H1 (cell line): ENCODE measurements around the gene DCAF4. TPM values are rescaled to one million over a fixed set of nuclear protein-coding genes. Genes with fewer than 3 reads are reported as not detected.

Source experiments
- CTCF ChIA-PET: fragments of 300-600 bp; sonication (Branson Sonifier 250); formaldehyde crosslinking; loops from one replicate; lab custom pipeline; 2021; ENCODE audit not compliant: partially characterized antibody; lab: Charles Lee
- POLR2A ChIA-PET: fragments of 300-600 bp; sonication (Branson Sonifier 250); formaldehyde crosslinking; loops from one replicate; lab custom pipeline; 2021; ENCODE audit warnings: inconsistent platforms; ENCODE audit not compliant: partially characterized antibody; lab: Charles Lee
- DNase-seq, 2 experiments: peaks; one replicate each; pipeline versions ENCODE4 v3.0.0 to v3.0.0-alpha.2; 2010 to 2022; ENCODE audit warnings: low spot score in 2 of 2, low read depth in 1 of 2, mixed read lengths in 1 of 2
- FAIRE-seq: peaks from 2 replicates; lab custom pipeline; 2011; peaks lifted over from hg19 to GRCh38; lab: Jason Lieb, UNC
- H2AFZ ChIP-seq: 2 replicates; pipeline ENCODE4 v1.8.1; 2012; ENCODE audit warnings: low read length, inconsistent platforms
- H2AK5ac ChIP-seq: 2 replicates; pipeline ENCODE4 v1.6.1; 2013; ENCODE audit warnings: low read depth, low read length
- H2BK120ac ChIP-seq: replicated peaks from 2 replicates; pipeline ENCODE3; 2013; ENCODE audit warnings: low read depth, low read length, inconsistent platforms
- H2BK12ac ChIP-seq: 2 replicates; pipeline ENCODE4 v1.6.1; 2013; ENCODE audit warnings: low read depth, low read length
- H2BK15ac ChIP-seq: 2 replicates; pipeline ENCODE4 v1.6.1; 2013; ENCODE audit warnings: low read length
- H2BK20ac ChIP-seq: 2 replicates; pipeline ENCODE4 v1.6.1; 2013; ENCODE audit warnings: low read length
- H2BK5ac ChIP-seq: 2 replicates; pipeline ENCODE4 v1.6.1; 2013; ENCODE audit warnings: low read depth, low read length
- H3K14ac ChIP-seq: 2 replicates; pipeline ENCODE4 v1.6.1; 2013; ENCODE audit warnings: inconsistent platforms; ENCODE audit not compliant: insufficient read length
- H3K18ac ChIP-seq: 2 replicates; pipeline ENCODE4 v1.6.1; 2013; ENCODE audit warnings: low read length; ENCODE audit errors: extremely low read depth
- H3K23ac ChIP-seq: 2 replicates; pipeline ENCODE4 v1.6.1; 2013; ENCODE audit warnings: inconsistent platforms; ENCODE audit not compliant: insufficient read length
- H3K23me2 ChIP-seq: 2 replicates; pipeline ENCODE4 v1.6.1; 2013; ENCODE audit warnings: low read depth, low read length
- H3K27ac ChIP-seq: 2 replicates; pipeline ENCODE4 v1.6.1; 2011; ENCODE audit warnings: low read depth, low read length, inconsistent platforms
- H3K27me3 ChIP-seq, 4 experiments: replicated peaks in 1 of 4; 1 replicate in 1 of 4; 2 replicates in 3 of 4; pipeline versions ENCODE4 v1.6.1 to v1.8.1; 2011 to 2013; ENCODE audit warnings: low read length in 3 of 4, mild to moderate bottlenecking in 3 of 4, inconsistent platforms in 2 of 4, mixed read lengths in 2 of 4, moderate library complexity in 1 of 4; ENCODE audit not compliant: control insufficient read depth in 3 of 4, insufficient read depth in 3 of 4; ENCODE audit errors: extremely low read depth in 1 of 4
- H3K36me3 ChIP-seq, 4 experiments: 2 replicates each; pipeline versions ENCODE4 v1.6.1 to v1.8.1; 2011 to 2013; ENCODE audit warnings: mild to moderate bottlenecking in 4 of 4, low read length in 3 of 4, moderate library complexity in 2 of 4, control low read depth in 1 of 4, inconsistent platforms in 1 of 4; ENCODE audit not compliant: insufficient read depth in 4 of 4, control insufficient read depth in 2 of 4
- H3K4ac ChIP-seq: replicated peaks from 2 replicates; pipeline ENCODE3; 2013; ENCODE audit warnings: low read length, low read depth, mixed read lengths, inconsistent platforms; ENCODE audit not compliant: insufficient read length
- H3K4me1 ChIP-seq, 4 experiments: replicated peaks in 1 of 4; 1 replicate in 1 of 4; 2 replicates in 3 of 4; pipeline versions ENCODE4 v1.6.1 to v1.8.1; 2011 to 2013; ENCODE audit warnings: low read length in 3 of 4, inconsistent platforms in 2 of 4, mixed read lengths in 1 of 4; ENCODE audit not compliant: insufficient read depth in 4 of 4, control insufficient read depth in 3 of 4
- H3K4me2 ChIP-seq, 2 experiments: 2 replicates each; pipeline versions ENCODE4 v1.6.1 to v1.8.1; 2011 to 2013; ENCODE audit warnings: low read depth in 2 of 2, low read length in 2 of 2, control low read depth in 1 of 2, inconsistent platforms in 1 of 2, mild to moderate bottlenecking in 1 of 2; ENCODE audit not compliant: insufficient read depth in 1 of 2
- H3K4me3 ChIP-seq, 4 experiments: fragments of 200-600, 300-600 bp in 1 of 4; sonication (generic), shearing (Covaris generic), sonication (Bioruptor Twin) in 1 of 4; 2 replicates each; pipeline versions ENCODE4 v1.5.1 to v1.8.1; 2011 to 2016; ENCODE audit warnings: low read length in 4 of 4, low read depth in 3 of 4, control low read depth in 2 of 4, inconsistent platforms in 2 of 4, mild to moderate bottlenecking in 2 of 4, mixed read lengths in 1 of 4, moderate library complexity in 1 of 4; ENCODE audit not compliant: insufficient read depth in 2 of 4; ENCODE audit errors: extremely low read depth in 1 of 4
- H3K56ac ChIP-seq: replicated peaks from 2 replicates; pipeline ENCODE3; 2013; ENCODE audit warnings: low read depth, mild to moderate bottlenecking, mixed read lengths, low read length, inconsistent platforms; ENCODE audit not compliant: insufficient read length
- H3K79me1 ChIP-seq: 2 replicates; pipeline ENCODE4 v1.6.1; 2013; ENCODE audit warnings: low read depth, low read length, control low read depth
- H3K79me2 ChIP-seq, 2 experiments: 2 replicates each; pipeline versions ENCODE4 v1.6.1 to v1.8.1; 2012 to 2013; ENCODE audit warnings: low read length in 2 of 2, mild to moderate bottlenecking in 2 of 2, inconsistent platforms in 1 of 2; ENCODE audit not compliant: insufficient read depth in 2 of 2, control insufficient read depth in 1 of 2
- H3K9ac ChIP-seq, 4 experiments: replicated peaks in 1 of 4; 1 replicate in 1 of 4; 2 replicates in 3 of 4; pipeline versions ENCODE4 v1.6.1 to v1.8.1; 2011 to 2013; ENCODE audit warnings: low read depth in 3 of 4, low read length in 3 of 4, control low read depth in 2 of 4, mild to moderate bottlenecking in 2 of 4, moderate library complexity in 2 of 4, inconsistent platforms in 1 of 4; ENCODE audit errors: extremely low read depth in 1 of 4
- H3K9me3 ChIP-seq, 2 experiments: 2 replicates each; pipeline versions ENCODE4 v1.6.1 to v1.8.1; 2012 to 2013; ENCODE audit warnings: mild to moderate bottlenecking in 2 of 2, moderate library complexity in 2 of 2, control low read depth in 1 of 2, inconsistent platforms in 1 of 2, low read depth in 1 of 2, low read length in 1 of 2, mixed read lengths in 1 of 2; ENCODE audit not compliant: insufficient read depth in 2 of 2
- H4K20me1 ChIP-seq, 2 experiments: replicated peaks in 1 of 2; 2 replicates each; pipeline versions ENCODE3 to v1.8.1; 2011 to 2013; ENCODE audit warnings: inconsistent platforms in 2 of 2, low read length in 2 of 2, mild to moderate bottlenecking in 1 of 2; ENCODE audit not compliant: insufficient read depth in 2 of 2, control insufficient read depth in 1 of 2
- H4K5ac ChIP-seq: 2 replicates; pipeline ENCODE4 v1.6.1; 2013; ENCODE audit warnings: low read length, low read depth, mixed read lengths, inconsistent platforms; ENCODE audit not compliant: insufficient read length
- H4K8ac ChIP-seq: 2 replicates; pipeline ENCODE4 v1.8.0; 2013; ENCODE audit warnings: mild to moderate bottlenecking, moderate library complexity, low read length, inconsistent platforms; ENCODE audit not compliant: insufficient read depth; ENCODE audit errors: extremely low read depth
- H4K91ac ChIP-seq: replicated peaks from 2 replicates; pipeline ENCODE3; 2013; ENCODE audit warnings: low read length, mixed read lengths, inconsistent platforms; ENCODE audit not compliant: insufficient read length
- BRCA1 ChIP-seq: IDR thresholded peaks from 2 replicates; pipeline ENCODE4 v1.6.1; 2012; ENCODE audit warnings: low read depth, low read length, improper control_type of control experiment
- CEBPB ChIP-seq: IDR thresholded peaks from 2 replicates; pipeline ENCODE4 v1.6.1; 2012; ENCODE audit warnings: low read depth, low read length
- CHD2 ChIP-seq: IDR thresholded peaks from 2 replicates; pipeline ENCODE4 v1.6.1; 2012; ENCODE audit warnings: low read length, improper control_type of control experiment
- CREB1 ChIP-seq: IDR thresholded peaks from 2 replicates; pipeline ENCODE4 v1.6.1; 2012; ENCODE audit warnings: inconsistent platforms
- EGR1 ChIP-seq: IDR thresholded peaks from 2 replicates; pipeline ENCODE4 v1.6.1; 2011; ENCODE audit warnings: low read depth, low read length, borderline replicate concordance
- HDAC2 ChIP-seq, 2 experiments: fragments of 300-600 bp in 1 of 2; sonication (generic) in 1 of 2; IDR thresholded peaks; 2 replicates each; pipeline ENCODE4 v1.6.1; 2011 to 2012; ENCODE audit warnings: low read depth in 2 of 2, low read length in 2 of 2, mild to moderate bottlenecking in 2 of 2, moderate library complexity in 2 of 2, borderline replicate concordance in 1 of 2, inconsistent platforms in 1 of 2
- JUN ChIP-seq: IDR thresholded peaks from 2 replicates; pipeline ENCODE4 v1.6.1; 2011; ENCODE audit warnings: low read depth, mild to moderate bottlenecking, improper control_type of control experiment, low read length
- MAFK ChIP-seq: IDR thresholded peaks from 2 replicates; pipeline ENCODE4 v1.6.1; 2012; ENCODE audit warnings: low read depth, mild to moderate bottlenecking, improper control_type of control experiment, low read length
- NRF1 ChIP-seq: IDR thresholded peaks from 2 replicates; pipeline ENCODE4 v1.6.1; 2011; ENCODE audit warnings: mild to moderate bottlenecking, low read depth, low read length, improper control_type of control experiment
- POLR2A ChIP-seq, 2 experiments: IDR thresholded peaks; 1 replicate in 1 of 2; 2 replicates in 1 of 2; pipeline ENCODE4 v1.6.1; 2011; ENCODE audit warnings: low read depth in 2 of 2, low read length in 2 of 2, mild to moderate bottlenecking in 2 of 2; ENCODE audit errors: control extremely low read depth in 1 of 2
- RNF2 ChIP-seq: fragments of 200-900, 300-1000 bp; sonication (generic); IDR thresholded peaks from 2 replicates; pipeline ENCODE4 v1.7.1; 2016; ENCODE audit warnings: borderline replicate concordance, low read depth, mild to moderate bottlenecking, antibody characterized with exemption, low read length; ENCODE audit not compliant: poor library complexity, severe bottlenecking; ENCODE audit errors: missing control alignments
- SIN3A ChIP-seq, 2 experiments: IDR thresholded peaks in 1 of 2; conservative IDR thresholded peaks in 1 of 2; 2 replicates each; pipeline ENCODE4 v1.6.1; 2011 to 2012; ENCODE audit warnings: low read length in 2 of 2, improper control_type of control experiment in 1 of 2, low read depth in 1 of 2, mild to moderate bottlenecking in 1 of 2
- TAF1 ChIP-seq: IDR thresholded peaks from 2 replicates; pipeline ENCODE4 v1.6.1; 2011; ENCODE audit warnings: mild to moderate bottlenecking, low read depth, low read length
- WGBS, 2 experiments: shearing (Covaris generic) in 1 of 2; methylation state at CpG; one replicate each; pipeline versions ENCODE4 v1.1.6 to v1.1.7; 2013 to 2015; ENCODE audit warnings: low lambda C conversion rate in 2 of 2, mixed read lengths in 2 of 2, inconsistent platforms in 1 of 2, low coverage in 1 of 2, missing lambda C conversion rate in 1 of 2; ENCODE audit not compliant: insufficient replicate concordance in 2 of 2, insufficient coverage in 1 of 2, insufficient read length in 1 of 2; ENCODE audit errors: extremely low coverage in 1 of 2, missing lambda C conversion rate in 1 of 2; 5-methylcytosine and 5-hydroxymethylcytosine counted together
- polyA plus RNA-seq, 7 experiments: library from polyadenylated mRNA; depleted of rRNA in 3 of 7; stranded (reverse) in 5 of 7; unstranded in 2 of 7; fragments of >200 nt in 5 of 7; fragments of 200-250 nt in 2 of 7; gene quantifications; 1 replicate in 5 of 7; 2 replicates in 1 of 7; 4 replicates in 1 of 7; pipeline versions ENCODE4 v1.2.1 to v1.2.3, GENCODE V29; 2011 to 2013; ENCODE audit warnings: missing spikeins in 2 of 7, mixed read lengths in 2 of 7
- total RNA-seq: library from RNA; stranded (reverse); fragmentation: NEBNext Ultra II Directional; extraction: Animal tissue kit (Norgen Biotek cat#: 25700); gene quantifications from 2 replicates; pipeline ENCODE4 v1.2.1, GENCODE V29; 2021

The DCAF4 gene
- total and polyA plus RNA-seq, 2 of the 8 experiments (the other 6 are each of a cell fraction or from before 2014, with no cell fraction given) = 17.0 to 21.1 TPM

DNA sequence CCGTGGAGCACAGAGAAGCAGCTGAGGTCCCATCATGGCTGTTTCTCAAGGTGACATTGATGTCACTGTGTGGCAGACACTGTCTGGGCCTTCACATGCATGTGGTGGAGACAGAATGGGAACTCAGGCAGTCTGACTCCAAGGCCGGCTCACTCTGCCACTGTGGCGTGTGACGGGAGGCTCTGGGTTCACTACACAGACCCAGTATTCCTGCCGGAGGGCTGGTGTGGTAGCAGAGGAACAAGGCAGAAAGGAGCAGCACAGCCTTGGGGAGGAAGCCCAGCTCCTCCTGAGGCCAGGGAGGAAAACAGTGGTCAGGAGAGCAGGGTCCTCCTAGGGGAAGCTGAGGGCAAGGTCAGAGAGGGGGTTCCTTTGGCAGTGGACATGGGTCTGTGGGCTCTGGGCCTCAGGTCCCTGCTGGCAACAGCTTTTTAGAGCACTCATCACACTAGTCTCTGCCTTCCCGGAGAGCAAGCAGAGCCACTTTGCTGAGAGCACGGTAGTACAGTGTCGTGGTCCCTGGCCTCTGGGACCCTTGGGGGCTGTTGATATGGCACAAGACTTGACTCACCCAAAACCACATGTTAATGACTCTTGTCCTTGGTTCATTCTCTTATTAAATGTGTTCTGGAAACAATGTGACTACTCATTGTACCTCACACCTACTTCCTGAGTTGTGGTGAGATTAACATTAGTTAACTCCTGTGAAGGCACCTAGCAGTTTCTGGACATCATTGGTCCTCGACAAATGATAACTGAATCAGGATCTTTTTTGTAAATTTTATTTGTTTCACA lies 21.3 kb downstream of the DCAF4 start:
- H2AK5ac ChIP-seq = no peak overlapping the region
- no peak overlapping the region for H2BK5ac ChIP-seq
- H3K27me3 ChIP-seq = no peaks in the 10 kb centered on the region
- POLR2A ChIA-PET = interaction anchor here (1.4 kb wide), 1 partner anchor 112 kb away, joined by 3 read pairs; no protein-coding TSS in a partner anchor
- no peak overlapping the region for H2BK12ac ChIP-seq
- no peak overlapping the region; a peak in 1 of 7 replicates for H3K9ac ChIP-seq
- H3K56ac ChIP-seq = no peak overlapping the region
- no peak overlapping the region for H2AFZ ChIP-seq
- H3K4ac ChIP-seq = no peak overlapping the region
- no peak overlapping the region for H2BK120ac ChIP-seq
- H4K20me1 ChIP-seq = peaks cover 0 to 3% of the 10 kb centered on the region in 2 experiments
- H3K18ac ChIP-seq = no peak overlapping the region
- no peak overlapping the region for H2BK15ac ChIP-seq
- no peak overlapping the region for H3K4me3 ChIP-seq
- no peaks in the 10 kb centered on the region for H3K23me2 ChIP-seq
- H3K4me2 ChIP-seq = no peak overlapping the region
- 93% methylated on average over 9 of the region's 9 CpGs; no CpG with 5 or more reads in 1 of the 2 experiments for WGBS, 2 experiments
- H3K79me2 ChIP-seq = no peaks in the 10 kb centered on the region
- H2BK20ac ChIP-seq = no peak overlapping the region
- FAIRE-seq (no peak), DNase-seq (no peak)
- no peaks in the 10 kb centered on the region for H3K79me1 ChIP-seq
- no peak overlapping the region for H3K14ac ChIP-seq
- CTCF ChIA-PET = interaction anchor here (0.7 to 6.7 kb wide), 25 partner anchors 9 to 432 kb away, joined by 3 to 107 read pairs (median 4); no protein-coding TSS in a partner anchor
- no peaks in the 10 kb centered on the region for H3K9me3 ChIP-seq
- H3K36me3 ChIP-seq = peaks cover 0 to 11% (median 0%) of the 10 kb centered on the region in 4 experiments; a peak in 2 of 8 replicates
- H3K23ac ChIP-seq = no peak overlapping the region
- no peak overlapping the region for H4K5ac ChIP-seq
- no peak overlapping the region for H4K91ac ChIP-seq
- H3K4me1 ChIP-seq = no peaks in the 10 kb centered on the region
- TF ChIP-seq NRF1 (no peak), POLR2A (IDR thresholded peaks at IDR 0.05; ENCODE audit: control extremely low read depth in 1 of 2, low read depth in 2 of 2, low read length in 2 of 2) (no peak), TAF1 (no peak), CEBPB (no peak), JUN (no peak), SIN3A (conservative IDR thresholded peaks at IDR 0.05 in 1 of 2, IDR thresholded peaks at IDR 0.05 in 1 of 2; ENCODE audit: low read depth in 1 of 2, low read length in 2 of 2) (no peak), RNF2 (no peak), MAFK (no peak), HDAC2 (IDR thresholded peaks at IDR 0.05; ENCODE audit: borderline replicate concordance in 1 of 2, low read depth in 2 of 2, low read length in 2 of 2) (no peak), EGR1 (no peak), CHD2 (no peak), BRCA1 (no peak), CREB1 (no peak)
- no peak overlapping the region for H3K27ac ChIP-seq
- H4K8ac ChIP-seq = no peak overlapping the region
